Kidney (tissue), 14 donors: ENCODE measurements around the gene SEMA3F. TPM values are rescaled to one million over a fixed set of nuclear protein-coding genes. Genes with fewer than 3 reads are reported as not detected.
A peak's percentile ranks its signal among the peaks of the same experiment; 100 is the strongest.

Source experiments
- DNase-seq, 5 donors: peaks; one replicate each; pipeline ENCODE4 v3.0.0-alpha.2; 2013 to 2020
- FAIRE-seq: peaks from 2 replicates; lab custom pipeline; 2012; peaks lifted over from hg19 to GRCh38; lab: Jason Lieb, UNC
- H3K27ac ChIP-seq, 2 donors: one replicate each; pipeline ENCODE4 v1.7.0; 2013; ENCODE audit warnings: low read depth in 2 of 2, low read length in 2 of 2, inconsistent platforms in 1 of 2
- H3K27me3 ChIP-seq: one replicate; pipeline ENCODE4 v1.7.1; 2013; ENCODE audit warnings: low read length, inconsistent platforms; ENCODE audit not compliant: control insufficient read depth, insufficient read depth
- H3K36me3 ChIP-seq, 3 donors: one replicate each; pipeline versions ENCODE4 v1.7.0 to v1.7.1; 2013; ENCODE audit warnings: low read length in 3 of 3, control low read depth in 1 of 3, inconsistent platforms in 1 of 3; ENCODE audit not compliant: insufficient read depth in 3 of 3, control insufficient read depth in 2 of 3
- H3K4me1 ChIP-seq, 3 donors: one replicate each; pipeline versions ENCODE4 v1.7.0 to v1.7.1; 2013; ENCODE audit warnings: low read length in 3 of 3, inconsistent platforms in 1 of 3, low read depth in 1 of 3; ENCODE audit not compliant: control insufficient read depth in 2 of 3, insufficient read depth in 2 of 3
- H3K4me3 ChIP-seq, 3 donors: one replicate each; pipeline versions ENCODE4 v1.7.0 to v1.8.1; 2013; ENCODE audit warnings: low read length in 3 of 3, control low read depth in 1 of 3, inconsistent platforms in 1 of 3
- H3K9ac ChIP-seq, 3 donors: one replicate each; pipeline versions ENCODE4 v1.7.0 to v1.7.1; 2013; ENCODE audit warnings: low read length in 3 of 3, control low read depth in 1 of 3, inconsistent platforms in 1 of 3
- H3K9me3 ChIP-seq, 3 donors: one replicate each; pipeline versions ENCODE4 v1.7.0 to v1.7.1; 2013; ENCODE audit warnings: low read length in 3 of 3, control low read depth in 1 of 3, inconsistent platforms in 1 of 3; ENCODE audit not compliant: control insufficient read depth in 2 of 3, insufficient read depth in 1 of 3
- CTCF ChIP-seq: IDR thresholded peaks from 3 replicates; pipeline ENCODE4 v1.5.1; 2012; ENCODE audit warnings: mild to moderate bottlenecking, moderate library complexity, borderline replicate concordance; ENCODE audit not compliant: insufficient read depth; ENCODE audit errors: extremely low read depth
- intact Hi-C: fragments of 100-400 bp; cut with DNase I; formaldehyde crosslinking; loops from one replicate; pipeline ENCODE4 v1.11.1; 2022
- polyA plus RNA-seq: library from polyadenylated mRNA; stranded (reverse); fragments of 350-450 nt; fragmentation: Illumina TruSeq; extraction: RNeasy Lipid Tissue Mini Kit (QIAGEN cat#74804); gene quantifications from one replicate; pipeline ENCODE4 v1.2.3, GENCODE V29; 2014; ENCODE audit warnings: low read depth, low replicate concordance; ENCODE audit not compliant: insufficient read depth
- total RNA-seq: library from RNA; stranded (reverse); fragmentation: NEBNext Ultra II Directional; extraction: Animal tissue kit (Norgen Biotek cat#: 25700); gene quantifications from one replicate; pipeline ENCODE4 v1.2.1, GENCODE V29; 2021
- donor health status: control.
- donor health status: control.
- donor health status: control.
- donor health status: control.
- donor health status: control.
- donor health status: DM: yes; HTN: yes; CAD: no.
- donor health status: Normal renal cell carcinoma (clear cell type).

The SEMA3F gene
- total and polyA plus RNA-seq, 2 donors from 2014 or later: 36.7 to 39.9 TPM

DNA sequence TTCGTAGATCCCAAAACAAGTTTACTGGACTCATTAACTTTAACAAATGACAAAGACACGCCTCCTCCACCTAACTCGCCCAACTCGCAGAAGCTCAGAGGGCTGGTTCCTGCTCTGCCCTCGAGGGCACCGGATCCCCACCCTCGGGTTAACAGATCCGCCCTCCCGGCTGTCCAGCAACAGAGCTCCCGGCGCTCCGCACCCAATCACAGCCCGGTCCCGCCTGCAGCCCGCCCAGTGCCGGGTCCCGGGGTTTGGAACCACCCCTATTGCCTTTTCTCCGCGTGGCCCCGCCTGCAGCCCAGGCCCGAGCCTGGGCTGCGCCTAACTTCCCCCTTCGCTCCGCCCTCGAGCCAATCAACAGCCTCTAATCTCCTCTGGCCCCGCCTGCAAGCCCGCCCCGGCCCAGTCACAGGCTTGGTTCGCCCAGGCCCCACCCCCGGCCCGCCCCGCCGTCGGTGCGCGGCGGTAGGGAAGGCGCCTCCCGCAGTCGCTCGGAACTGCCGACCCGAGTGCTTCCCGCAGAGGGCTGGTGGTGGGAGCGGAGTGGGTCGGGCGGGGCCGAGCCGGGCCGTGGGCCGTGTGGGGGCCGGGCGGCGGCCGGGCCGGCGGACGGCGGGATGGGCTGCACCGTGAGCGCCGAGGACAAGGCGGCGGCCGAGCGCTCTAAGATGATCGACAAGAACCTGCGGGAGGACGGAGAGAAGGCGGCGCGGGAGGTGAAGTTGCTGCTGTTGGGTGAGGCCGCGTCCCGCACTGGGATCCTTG, 80.8 kb downstream of the SEMA3F start, which contains the start of gene GNAI2:
TSS of gene GNAI2 (plus strand) at position 489 of the 768 bp plus-strand sequence. CDS start at position 621, 132 bp downstream.
- peaks cover 0 to 41% (median 17%) of the 10 kb centered on the region in 3 donors for H3K4me1 ChIP-seq
- no peaks in the 10 kb centered on the region for H3K9me3 ChIP-seq
- H3K36me3 ChIP-seq: no peaks in the 10 kb centered on the region
- no peak for TF ChIP-seq CTCF
- FAIRE-seq (peak; percentile 99), DNase-seq (peak; percentile 99 to 100 (median 99))
- peak within 1 kb of the TSS; percentile 89 to 93 for H3K27ac ChIP-seq
- H3K27me3 ChIP-seq: no peaks in the 10 kb centered on the region
- intact Hi-C loops: no loop called here
- H3K9ac ChIP-seq: peak within 1 kb of the TSS; percentile 75 to 95 (median 76)
- H3K4me3 ChIP-seq: peak within 1 kb of the TSS; percentile 65 to 93 (median 77)

DNA sequence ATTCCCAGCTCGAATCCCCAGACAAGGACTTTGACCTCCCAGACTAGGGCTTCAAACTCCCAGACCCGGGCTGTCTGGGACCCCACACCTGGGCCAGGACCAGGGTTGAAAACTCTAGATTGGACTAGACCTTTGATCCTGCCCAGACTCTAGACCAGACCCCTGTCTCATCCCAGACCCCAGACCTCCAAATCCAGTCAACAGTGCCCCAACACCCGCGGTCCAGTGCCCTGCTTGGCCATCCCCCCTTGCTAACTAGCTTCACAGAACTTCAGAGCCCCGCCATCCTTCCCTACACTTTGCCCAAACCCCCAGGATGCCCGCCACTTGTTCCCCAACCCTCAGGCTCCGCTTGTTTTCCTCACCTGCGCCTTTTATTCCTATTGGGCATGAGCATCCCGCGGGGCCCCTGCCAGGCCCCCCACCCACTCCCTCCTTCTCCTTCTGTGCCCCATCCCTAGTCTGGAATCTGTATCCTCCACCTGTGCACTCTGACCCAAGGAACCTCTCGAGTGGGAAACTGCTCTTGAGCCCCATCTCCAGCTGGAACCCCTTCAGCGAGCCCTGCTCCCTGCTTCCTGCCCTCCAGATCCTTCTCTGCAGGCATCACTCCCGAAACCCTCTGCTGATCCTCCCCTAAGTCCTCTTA, 81.5 kb downstream of the SEMA3F start:
- no peak for TF ChIP-seq CTCF
- DNase-seq: peak in 2 of 5 donors; percentile 19 to 60
- peak overlapping the region; percentile 89 to 93 for H3K27ac ChIP-seq
- no peaks in the 10 kb centered on the region for H3K9me3 ChIP-seq
- no peaks in the 10 kb centered on the region for H3K27me3 ChIP-seq
- intact Hi-C loops: no loop called here
- H3K4me1 ChIP-seq: peaks cover 0 to 48% (median 18%) of the 10 kb centered on the region in 3 donors
- peak overlapping the region; percentile 75 to 95 (median 76) for H3K9ac ChIP-seq
- no peaks in the 10 kb centered on the region for H3K36me3 ChIP-seq
- peak overlapping the region; percentile 65 to 93 (median 77) for H3K4me3 ChIP-seq
- FAIRE-seq: no peak

- no peaks in the 10 kb centered on the region for H3K27me3 ChIP-seq
- peak overlapping the region; percentile 65 to 93 (median 77) for H3K4me3 ChIP-seq
- H3K27ac ChIP-seq: peak overlapping the region; percentile 89 to 93
- H3K36me3 ChIP-seq: no peaks in the 10 kb centered on the region
- H3K4me1 ChIP-seq: peaks cover 0 to 53% (median 24%) of the 10 kb centered on the region in 3 donors
- H3K9ac ChIP-seq: peak overlapping the region; percentile 75 to 95 (median 76)
- intact Hi-C loops: no loop called here
- TF ChIP-seq CTCF: no peak
- FAIRE-seq (no peak), DNase-seq (peak in 4 of 5 donors; percentile 34 to 84 (median 66))
- no peaks in the 10 kb centered on the region for H3K9me3 ChIP-seq
These were observed 82.1 kb downstream of the SEMA3F start for GRCh38 chr3:50237133-50237651.
